Stimulated activated CD8-positive, alpha-beta memory T cell treated with anti-CD3 and anti-CD28 coated beads, Interleukin-7, amount 100 ng/mL, for 24 hours (primary cell): ENCODE measurements around the gene TBL1X.
"Not testable (repeated sequence)": the region's sequence is repeated elsewhere in the genome, so short reads cannot be mapped to it uniquely, and the experiment has no call there.

Experiments
- DNase-seq: peaks from one replicate; pipeline ENCODE4 v3.0.0-alpha.2; 2020; ENCODE audit warnings: low read depth

The TBL1X gene

DNA sequence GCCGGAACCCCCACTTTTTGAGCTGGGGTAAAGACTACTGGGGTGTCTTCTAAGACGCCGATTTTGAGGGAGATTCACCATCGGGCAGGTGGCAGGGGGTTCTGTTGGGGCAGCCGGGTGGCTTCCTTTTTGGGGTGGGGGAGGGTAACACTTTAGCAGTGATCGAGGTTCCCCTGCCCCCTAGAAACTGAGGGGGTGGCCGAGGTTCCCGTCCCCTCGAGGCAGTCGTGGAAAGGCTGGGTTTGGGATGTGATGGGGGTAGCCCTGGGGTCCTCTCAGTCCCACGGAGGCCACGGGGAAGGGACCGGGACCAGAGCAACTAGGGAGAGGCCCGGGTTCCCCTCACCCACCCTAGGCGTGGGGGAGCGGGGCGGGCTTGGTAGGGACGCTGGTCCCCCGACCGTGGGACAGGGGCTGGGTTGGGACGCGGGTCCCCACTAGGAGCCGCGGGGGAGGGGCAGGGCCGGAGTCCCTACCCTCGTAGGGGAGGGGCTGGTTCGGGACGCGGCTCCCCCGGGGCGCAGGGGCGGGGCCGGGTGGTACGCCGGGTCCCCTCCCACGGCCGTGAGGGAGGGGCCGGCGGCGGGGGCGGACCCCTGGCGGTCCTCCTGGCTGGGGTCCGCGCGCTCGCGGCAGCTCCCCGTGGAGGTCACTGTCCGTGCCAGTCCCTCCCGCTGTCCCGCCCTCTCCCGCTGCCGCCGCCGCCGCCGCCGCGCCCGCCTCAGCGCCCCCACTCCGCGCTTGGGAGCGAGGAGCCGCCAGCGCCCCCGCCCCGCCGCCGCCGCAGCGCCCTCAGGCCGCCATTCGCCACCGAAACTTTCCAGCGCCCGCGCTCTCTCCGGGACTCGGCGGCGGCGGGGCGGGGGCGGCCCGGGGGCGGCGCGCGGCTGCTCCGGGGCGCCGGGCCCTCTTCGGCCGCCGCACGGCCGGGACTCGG lies at the start of gene TBL1X:
Gene TBL1X (plus strand): TSS at position 624 of the 937 bp plus-strand sequence. CDS start 188,529 bp downstream, outside the sequence.
- DNase-seq, result no peak

DNA sequence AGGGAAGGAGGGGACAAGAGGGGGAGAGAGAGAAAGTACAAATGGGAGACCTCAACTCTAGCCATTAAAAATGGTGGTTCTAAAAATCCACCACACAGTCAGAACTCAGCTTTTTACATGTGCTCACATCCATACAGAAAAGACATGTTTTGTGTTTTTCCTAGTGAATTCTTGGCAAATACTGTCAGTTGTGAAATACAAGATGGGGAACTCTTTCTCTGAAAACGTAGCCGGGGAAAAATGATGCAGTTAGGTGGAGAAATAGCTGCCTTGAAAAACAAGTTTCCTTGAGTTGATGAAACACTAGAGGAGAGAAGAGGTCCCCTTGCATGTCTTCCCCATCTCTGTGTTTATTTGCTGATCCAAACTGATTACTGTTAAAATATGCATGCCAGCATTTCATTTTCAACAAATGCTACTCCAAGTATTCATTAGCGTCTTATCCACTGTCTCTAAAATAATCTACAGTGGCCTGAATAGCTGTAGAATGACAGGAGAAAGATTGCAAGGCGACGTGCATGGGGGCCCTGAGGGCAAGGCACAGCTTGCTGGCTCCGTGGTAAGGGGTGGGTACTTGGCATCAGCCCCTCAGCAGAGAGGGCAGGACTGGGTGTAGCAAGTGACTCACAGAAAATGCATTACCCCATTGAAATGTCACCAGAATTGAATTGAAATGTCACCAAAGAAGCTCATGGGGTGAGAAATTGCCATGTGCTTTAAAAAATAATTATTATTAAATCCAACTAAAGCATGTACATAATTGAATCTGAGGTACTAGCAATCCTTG lies 48.1 kb upstream of the TBL1X start:
- no peak for DNase-seq

DNA sequence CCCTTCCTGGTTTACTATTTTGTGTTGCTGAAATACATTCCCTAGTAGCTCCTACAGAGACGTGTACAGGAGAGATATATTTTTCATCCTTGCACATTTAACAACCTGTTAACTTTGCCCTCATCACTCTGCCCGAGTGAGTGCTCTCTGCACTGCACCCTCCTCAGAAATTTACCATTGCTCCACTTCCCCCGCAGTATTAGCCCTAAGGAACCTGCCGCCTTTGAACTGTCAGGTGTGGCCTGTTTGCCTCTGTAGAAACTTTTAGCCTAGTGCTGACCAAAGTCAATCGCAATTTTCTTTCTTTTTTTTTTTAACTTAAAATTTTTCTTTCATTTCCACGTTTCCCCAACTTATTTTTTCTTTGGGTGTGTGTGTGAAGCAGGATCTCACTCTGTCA lies 46.6 kb upstream of the TBL1X start:
- no peak for DNase-seq

DNA sequence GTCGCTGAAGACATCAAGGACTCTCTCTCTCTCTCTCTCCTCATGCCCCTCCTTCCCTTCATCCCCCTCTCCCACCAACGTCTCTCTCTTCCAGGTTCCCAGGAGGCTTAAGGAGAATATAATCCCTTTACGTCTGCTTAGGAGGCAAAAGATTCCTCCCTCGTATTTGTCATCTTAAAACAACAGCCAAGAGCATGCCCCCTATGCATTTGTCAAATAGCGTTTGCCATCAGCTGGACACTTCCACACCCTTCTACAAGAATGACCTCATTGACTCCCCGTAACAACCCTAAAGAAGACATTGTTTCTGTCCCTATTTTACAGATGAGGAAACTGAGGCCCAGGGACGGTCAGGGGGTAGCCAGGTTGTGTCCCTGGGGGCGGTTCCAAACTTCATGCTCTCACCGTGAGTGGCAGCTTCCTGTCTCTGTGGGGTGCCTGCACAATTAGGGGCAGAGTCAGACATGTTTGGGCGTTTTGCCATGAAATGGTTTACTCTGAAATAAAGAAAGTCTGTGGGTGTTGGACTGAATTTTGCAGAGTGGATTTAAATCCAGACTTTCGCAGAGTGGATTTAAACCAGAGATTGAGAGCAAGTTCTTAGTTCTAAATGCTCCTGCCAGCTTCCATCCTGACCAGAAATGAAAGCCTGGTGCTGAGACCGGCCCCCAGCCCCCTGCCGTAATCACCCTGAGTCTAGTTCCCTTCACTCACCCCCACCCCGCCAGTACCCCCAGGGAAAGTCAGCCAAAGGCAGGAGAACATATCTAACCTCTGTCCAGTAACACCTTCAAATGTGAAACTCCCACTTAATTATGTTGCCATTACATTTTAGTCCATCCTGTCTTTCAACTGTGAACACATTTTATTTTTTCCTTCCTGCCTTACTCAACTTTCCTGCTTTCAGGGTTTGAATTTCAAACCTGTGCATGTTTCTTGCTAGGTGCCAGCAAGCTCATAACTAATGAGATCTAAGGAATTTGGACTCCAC lies 44.3 kb upstream of the TBL1X start:
- DNase-seq, result no peak

DNA sequence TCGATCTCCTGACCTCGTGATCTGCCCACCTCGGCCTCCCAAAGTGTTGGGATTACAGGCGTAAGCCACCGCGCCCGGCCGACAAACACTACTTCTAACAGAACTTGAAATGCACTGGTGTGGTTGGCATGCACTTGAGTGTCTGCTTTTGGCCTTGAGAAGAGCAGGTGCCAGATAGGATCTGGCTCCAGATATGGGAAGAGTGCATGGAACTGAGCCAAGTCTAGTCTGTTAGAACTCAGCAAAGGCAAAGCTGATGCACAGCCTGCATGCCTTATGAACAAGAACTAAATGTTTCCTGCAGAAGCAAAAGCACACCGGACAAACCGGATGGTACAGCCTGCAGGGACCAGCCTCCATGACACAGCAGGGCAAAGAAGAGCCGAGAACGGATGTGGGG lies 35.1 kb upstream of the TBL1X start:
- no peak for DNase-seq

DNA sequence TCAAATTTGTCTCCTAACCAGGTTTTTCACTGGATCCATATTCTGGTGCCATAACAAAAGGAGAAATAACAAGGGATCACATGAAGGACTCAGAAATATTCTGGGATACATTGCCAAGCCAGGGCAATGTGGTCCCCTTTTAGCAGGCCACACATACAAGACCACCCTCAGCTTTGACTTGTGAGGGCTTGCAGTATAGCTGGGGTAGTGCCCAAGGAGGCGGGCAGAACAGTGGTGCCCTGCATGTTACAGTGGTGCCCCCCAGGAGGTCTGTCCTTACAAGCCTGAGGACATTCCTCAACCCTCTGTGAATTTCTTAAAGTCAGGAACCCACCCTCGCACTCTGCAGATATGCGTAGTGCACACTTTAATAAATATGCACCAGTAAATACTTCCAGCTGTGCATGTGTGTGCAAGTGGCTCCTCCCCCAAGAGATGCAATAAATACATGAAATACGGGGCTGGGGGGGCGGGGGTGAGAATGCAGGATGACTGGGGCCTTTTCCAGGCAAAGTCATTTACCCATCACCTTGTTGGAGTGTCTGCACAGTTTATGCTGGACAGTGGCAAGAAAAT lies 34.4 kb upstream of the TBL1X start:
- DNase-seq, result no peak

DNA sequence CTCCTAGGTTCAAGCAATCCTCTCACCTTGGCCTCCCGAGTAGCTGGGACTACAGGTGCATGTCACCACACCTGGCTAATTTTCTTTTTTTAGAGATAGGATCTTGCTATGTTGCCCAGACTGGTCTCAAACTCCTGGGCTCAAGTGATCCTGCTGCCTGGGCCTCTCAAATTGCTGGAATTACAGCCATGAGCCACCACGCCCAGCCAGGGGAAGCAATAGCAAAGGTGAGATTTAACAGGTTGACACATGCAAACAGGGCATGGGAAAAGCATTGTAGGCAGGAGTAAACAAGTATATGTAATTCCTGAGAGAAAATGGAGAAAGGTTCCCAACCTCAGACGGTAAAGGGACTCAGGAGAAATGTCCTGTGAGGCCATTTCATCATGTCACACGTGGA lies 33.6 kb upstream of the TBL1X start:
- no peak for DNase-seq

DNA sequence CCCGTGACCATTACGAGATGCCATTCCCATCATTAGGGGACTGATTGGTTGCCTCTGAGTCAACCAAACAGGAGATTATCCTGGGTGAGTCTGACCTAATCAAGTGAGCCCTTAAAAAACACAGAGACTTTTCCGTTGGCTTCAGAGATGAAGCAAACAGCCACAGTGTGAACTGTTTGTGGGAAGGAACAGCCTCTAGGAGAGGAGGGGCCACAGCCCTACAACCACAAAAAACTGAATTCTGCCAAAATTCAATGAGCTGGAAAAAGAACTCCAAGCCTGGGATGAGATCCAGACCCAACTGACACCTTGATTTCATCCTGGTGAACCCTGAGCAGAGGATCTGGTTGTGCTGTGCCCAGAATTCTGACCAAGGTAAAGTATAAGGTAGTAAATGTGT lies 31.3 kb upstream of the TBL1X start:
- no peak for DNase-seq

DNA sequence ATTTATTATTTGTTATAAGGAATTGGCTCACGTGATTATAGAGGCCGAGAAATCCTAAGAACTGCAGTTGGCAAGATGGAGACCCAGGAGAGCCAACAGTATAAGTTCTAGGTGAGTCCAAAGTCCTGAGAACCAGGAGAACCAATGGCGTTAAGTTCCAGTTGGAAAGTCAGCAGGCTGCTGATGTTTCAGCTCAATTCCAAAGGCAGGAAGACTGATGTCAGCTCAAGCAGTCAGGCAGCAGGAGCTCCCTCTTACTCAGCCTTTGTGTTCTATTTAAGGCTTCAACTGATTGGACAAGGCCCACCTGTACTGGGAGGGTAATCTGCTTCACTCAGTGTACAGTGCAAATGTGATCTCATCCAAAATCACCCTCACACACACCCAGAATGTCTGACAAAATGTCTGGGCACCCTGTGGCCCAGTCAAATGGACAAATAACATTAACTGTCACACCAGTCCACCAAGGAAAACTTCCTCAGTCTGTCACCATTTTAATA lies 30.8 kb upstream of the TBL1X start:
- no peak for DNase-seq

DNA sequence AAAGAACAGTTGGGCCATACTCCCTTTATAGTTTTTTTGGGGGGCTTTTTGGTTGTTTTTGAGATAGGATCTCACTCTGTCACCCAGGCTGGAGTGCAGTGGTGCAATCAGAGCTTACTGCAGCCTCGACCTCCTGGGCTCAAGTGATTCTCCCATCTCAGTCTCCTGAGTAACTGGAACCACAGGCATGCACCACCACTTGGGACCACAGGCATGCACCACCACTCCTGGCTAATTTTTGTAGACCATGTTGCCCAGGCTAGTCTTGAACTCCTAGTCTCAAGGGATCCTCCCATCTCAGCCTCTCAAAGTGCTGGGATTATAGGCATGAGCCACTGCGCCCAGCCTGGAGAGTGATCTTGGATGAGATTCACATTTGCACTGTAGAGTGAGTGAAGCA lies 29.8 kb upstream of the TBL1X start:
- DNase-seq, result not testable (repeated sequence)

DNA sequence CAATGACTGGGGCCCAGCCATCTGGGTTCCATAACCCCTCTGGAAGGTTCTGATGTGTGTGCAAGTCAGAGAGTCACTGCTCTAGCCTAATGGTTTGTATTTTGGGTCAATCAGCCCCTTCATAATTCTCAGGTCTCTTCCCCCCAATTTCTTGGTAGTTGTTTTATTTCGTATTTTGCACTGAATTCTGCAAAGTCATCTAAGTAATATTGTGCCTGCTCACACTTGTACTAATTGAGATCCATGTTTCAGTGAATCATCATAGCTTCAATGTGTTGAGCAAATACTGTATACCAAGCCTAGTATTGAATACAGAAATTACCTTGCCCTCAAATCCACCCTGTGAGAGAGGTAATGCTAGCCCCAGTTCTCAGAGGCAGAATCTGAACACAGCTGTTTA lies 28.0 kb upstream of the TBL1X start:
- no peak for DNase-seq

DNA sequence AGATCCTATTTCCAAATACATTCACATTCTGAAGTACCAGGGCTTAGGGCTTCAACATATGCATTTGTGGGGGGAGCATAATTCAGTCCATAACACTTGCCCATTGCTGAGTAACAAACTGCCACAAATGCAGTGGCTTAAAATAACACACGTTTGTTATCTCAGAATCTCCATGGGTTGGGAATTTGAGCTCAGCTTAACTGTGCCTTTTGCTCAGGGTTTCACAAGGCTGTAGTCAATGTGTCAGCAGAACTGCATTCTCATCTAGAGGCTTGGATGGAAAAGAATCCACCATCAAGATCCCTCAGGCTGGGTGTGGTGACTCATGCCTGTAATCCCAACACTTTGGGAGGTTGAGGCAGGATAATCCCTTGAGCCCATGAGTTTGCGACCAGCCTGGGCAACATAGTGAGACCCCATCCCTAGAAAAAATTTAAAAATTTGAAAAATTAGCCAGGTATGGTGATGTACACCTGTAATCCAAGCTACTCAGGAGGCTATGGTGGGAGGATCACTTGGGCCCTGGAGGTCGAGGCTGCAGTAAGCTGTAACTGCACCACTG lies 25.8 kb upstream of the TBL1X start:
- no peak for DNase-seq

DNA sequence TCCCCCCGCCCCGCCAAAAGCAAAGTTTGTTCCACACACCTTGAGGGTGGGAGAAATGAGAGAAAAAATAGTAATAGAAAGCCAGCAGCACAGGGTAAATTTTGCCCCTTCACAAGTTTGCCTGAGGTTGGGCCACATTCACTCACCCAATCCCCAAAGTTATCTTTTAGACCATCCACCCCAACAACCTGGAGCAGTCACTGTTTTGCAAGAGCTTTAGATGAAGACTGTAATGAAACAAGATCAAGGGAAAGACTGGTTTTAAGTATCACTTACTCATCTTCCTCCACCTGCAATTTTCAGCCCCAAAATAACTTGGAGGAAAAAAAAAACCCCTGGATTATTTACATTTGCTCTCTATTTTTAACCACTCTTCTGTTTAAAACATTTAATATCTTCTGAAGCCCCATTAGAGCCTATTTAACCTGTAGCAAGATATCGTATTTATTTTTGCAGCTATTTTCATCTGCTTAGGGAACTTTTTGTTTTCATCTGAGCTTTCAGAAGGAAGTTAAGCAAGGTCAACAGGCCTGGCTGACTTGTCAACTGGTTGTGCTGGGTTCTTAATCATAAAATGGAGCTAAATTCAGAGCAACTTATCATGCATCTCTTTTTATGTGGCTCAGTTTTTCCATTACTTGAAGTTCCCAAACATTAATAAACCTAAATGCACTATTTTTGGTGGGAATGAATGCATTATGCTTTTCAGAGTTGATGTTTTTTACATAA lies 24.6 kb upstream of the TBL1X start:
- DNase-seq, result no peak

DNA sequence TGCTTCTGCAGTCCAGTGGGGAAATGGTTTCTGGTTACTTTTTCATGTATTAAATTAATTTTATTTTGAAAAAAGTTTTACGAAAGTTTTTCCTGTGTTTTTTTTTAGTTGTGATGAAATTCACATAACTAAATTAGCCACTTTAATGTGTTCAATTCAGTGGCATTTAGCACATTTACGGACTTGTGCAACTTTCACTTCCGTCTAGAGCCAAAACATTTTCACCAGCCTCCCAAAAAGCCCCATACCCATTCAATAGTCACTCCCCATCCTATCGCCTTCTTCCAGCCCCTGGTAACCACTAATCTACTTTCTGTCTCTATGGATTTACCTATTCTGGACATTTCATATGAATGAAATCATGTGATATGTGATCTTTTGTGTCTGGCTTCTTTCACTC lies 22.8 kb upstream of the TBL1X start:
- DNase-seq, result no peak

DNA sequence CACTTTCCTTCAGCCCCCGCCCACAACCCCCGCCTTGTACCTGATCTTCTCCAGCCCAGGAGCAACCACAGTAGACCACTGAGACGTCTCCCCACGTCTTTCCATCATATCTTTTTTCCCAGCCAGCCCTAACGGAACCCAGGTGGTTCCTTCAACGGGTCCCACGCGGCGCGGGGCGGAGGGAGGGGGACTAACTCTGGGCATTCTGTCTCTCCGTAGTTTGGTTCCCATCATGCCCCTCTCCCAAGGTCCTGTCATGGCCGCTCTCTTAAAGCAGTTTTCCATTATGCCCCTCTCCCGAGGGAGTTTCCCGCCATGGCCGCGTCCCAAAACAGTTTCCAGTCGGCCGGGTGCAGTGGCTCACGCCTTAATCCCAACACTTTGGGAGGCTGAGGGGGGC lies 21.5 kb upstream of the TBL1X start:
- no peak for DNase-seq

DNA sequence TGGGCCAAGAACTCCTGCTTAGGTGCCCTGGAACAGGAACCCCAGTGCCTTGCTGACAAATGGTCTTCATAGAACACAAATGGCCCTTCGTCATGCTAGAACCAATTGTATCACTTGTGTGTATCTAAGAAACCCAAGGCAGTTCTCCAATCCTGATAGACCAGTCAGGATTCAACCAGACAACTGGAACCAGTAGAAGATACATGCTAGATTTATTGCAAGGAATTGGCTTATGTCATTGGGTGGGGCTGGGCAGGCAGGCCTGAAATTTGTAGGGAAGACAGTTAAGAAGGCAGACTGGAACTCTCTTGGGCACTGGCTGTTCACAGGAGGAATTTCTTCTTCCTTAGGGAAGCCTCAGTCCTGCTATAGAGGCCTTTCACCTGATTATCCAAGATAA lies 17.0 kb upstream of the TBL1X start:
- no peak for DNase-seq

DNA sequence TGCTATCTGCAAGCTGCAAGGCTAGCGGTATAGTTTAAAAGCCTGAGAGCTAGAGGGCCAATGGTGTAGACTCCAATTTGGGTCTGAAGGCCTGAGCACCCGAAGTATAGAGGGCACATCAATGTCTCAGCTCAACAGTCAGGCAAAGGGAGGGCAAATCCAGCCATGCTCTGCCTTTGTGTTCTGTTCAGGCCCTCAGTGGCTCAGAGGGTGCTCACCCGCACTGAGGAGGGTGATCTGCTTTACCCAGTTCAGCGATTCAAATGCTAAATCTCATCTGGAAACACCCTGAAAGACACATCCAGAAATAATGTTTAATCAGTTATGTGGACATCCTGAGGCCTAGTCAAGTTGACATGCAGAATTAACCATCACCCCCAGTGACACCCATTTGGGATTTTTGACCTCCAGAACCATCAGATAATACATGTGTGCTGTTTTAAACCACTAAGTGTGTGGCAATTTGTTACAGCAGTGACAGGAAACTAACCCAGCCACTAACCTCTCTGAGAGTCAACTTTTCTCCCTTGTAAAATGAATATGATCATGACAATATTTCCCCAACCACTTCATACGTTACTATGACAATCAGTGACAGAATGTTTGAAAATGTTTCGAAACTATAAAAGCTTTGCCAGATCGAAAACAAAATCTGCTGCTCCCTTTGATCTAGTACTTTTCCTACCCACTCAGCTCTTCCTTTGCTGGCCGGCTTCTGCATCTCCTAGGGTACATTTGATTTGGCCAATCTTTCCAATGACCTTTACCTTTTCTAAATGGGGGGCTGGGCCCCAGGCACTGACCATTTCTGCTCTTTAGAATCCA lies 8.4 kb upstream of the TBL1X start:
- no peak for DNase-seq

DNA sequence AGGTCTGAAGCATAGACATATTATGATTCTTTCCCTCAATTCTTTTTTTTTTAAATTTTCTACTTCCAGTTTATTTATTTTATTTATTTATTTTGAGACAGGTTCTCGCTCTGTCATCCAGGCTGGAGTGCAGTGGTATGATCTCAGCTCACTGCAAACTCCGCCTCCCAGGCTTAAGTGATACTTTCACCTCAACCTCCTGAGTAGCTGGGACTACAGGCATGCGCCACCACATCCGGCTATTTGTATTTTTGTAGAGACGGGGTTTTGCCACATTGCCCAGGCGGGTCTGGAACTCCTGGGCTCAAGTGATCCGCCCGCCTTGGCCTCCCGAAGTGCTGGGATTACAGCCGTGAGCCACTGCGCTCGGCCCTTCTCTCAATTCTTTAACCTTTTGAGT lies 6.8 kb upstream of the TBL1X start:
- not testable (repeated sequence) for DNase-seq

DNA sequence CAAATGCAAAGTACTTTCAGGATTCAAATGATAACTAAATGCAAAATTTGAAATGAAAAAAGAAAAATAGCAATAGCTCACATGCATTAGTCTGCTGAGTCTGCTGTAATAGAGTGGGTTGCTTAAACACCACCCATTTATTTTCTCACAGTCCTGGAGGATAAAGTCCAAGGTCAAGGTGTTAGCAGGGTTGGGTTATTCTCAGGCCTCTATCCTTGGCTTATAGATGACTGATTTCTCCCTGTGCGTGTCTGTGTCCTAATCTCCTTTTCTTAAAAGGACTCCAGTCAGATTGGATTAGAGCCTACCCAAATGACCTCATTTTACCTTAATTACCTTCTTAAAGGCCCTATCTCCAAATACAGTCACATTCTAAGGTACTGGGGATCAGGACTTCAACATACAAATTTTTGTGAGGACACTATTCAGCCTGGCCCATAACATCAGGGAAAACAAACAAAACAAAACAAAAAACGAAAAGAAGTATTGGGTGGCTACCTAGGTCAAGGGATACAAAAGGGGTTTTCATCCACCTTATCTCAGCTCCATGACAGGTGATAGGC lies 6.3 kb upstream of the TBL1X start:
- DNase-seq, result no peak
